Neural crest cell (in vitro differentiated cells): ENCODE results near the gene KCMF1. TPM values are rescaled to one million over a fixed set of nuclear protein-coding genes. Genes with fewer than 3 reads are reported as not detected.

Experiments
- DNase-seq: peaks from one replicate; pipeline ENCODE4 v3.0.0; 2021; ENCODE audit warnings: low read depth, mixed read lengths, low spot score
- H3K27ac Mint-ChIP-seq: one replicate; pipeline ENCODE4 v1.8.0; 2021; ENCODE audit warnings: mild to moderate bottlenecking, mixed read lengths; ENCODE audit not compliant: unreplicated experiment
- H3K27me3 Mint-ChIP-seq: 2 replicates; pipeline ENCODE4 v1.8.0; 2021; ENCODE audit warnings: low read depth, mild to moderate bottlenecking, mixed read lengths
- H3K36me3 Mint-ChIP-seq: 2 replicates; pipeline ENCODE4 v1.8.0; 2021; ENCODE audit warnings: low read depth, mild to moderate bottlenecking, mixed read lengths
- H3K4me1 Mint-ChIP-seq: 2 replicates; pipeline ENCODE4 v1.8.0; 2021; ENCODE audit warnings: mixed read lengths
- H3K4me3 Mint-ChIP-seq: one replicate; pipeline ENCODE4 v1.8.0; 2021; ENCODE audit warnings: mild to moderate bottlenecking, mixed read lengths
- H3K9me3 Mint-ChIP-seq: 2 replicates; pipeline ENCODE4 v1.8.0; 2021; ENCODE audit warnings: mixed read lengths
- CTCF ChIP-seq: fragments of 200-600 bp; sonication (generic); conservative IDR thresholded peaks from 2 replicates; pipeline ENCODE4 v1.5.0; 2021; ENCODE audit warnings: antibody characterized with exemption, mild to moderate bottlenecking
- total RNA-seq: library from RNA; stranded (reverse); gene quantifications from 2 replicates; pipeline ENCODE4 v1.2.1, GENCODE V29; 2021

The KCMF1 gene
- total RNA-seq, 1 donor from 2014 or later, result 57.0 TPM

- Mint-ChIP-seq H3K4me3 (no peak overlapping the region), H3K27me3 (no peaks in the 10 kb centered on the region), H3K9me3 (no peaks in the 10 kb centered on the region), H3K36me3 (no peaks in the 10 kb centered on the region), H3K4me1 (peaks cover 4% of the 10 kb centered on the region), H3K27ac (no peak overlapping the region)
- TF ChIP-seq CTCF, result no peak
- DNase-seq, result no peak
These were observed 23.9 kb upstream of the KCMF1 start for GRCh38 chr2:84947010-84947593.

- Mint-ChIP-seq H3K27me3 (no peaks in the 10 kb centered on the region), H3K9me3 (peaks cover 2% of the 10 kb centered on the region), H3K36me3 (no peaks in the 10 kb centered on the region), H3K4me1 (peaks cover 18% of the 10 kb centered on the region), H3K27ac (no peak overlapping the region), H3K4me3 (no peak overlapping the region)
- TF ChIP-seq CTCF, result no peak
- DNase-seq, result no peak
These were observed 17.4 kb upstream of the KCMF1 start for GRCh38 chr2:84953535-84953934.

- no peak for TF ChIP-seq CTCF
- H3K27ac Mint-ChIP-seq, result no peak overlapping the region
- H3K9me3 Mint-ChIP-seq, result peaks cover 2% of the 10 kb centered on the region
- H3K4me1 Mint-ChIP-seq, result peaks cover 23% of the 10 kb centered on the region
- H3K4me3 Mint-ChIP-seq, result no peak overlapping the region
- H3K27me3 Mint-ChIP-seq, result no peaks in the 10 kb centered on the region
- no peak for DNase-seq
- no peaks in the 10 kb centered on the region for H3K36me3 Mint-ChIP-seq
These were observed 16.6 kb upstream of the KCMF1 start for GRCh38 chr2:84954329-84954728.

GRCh38 chr2:84956334-84957297 lies 14.3 kb upstream of the KCMF1 start:
- Mint-ChIP-seq H3K27ac (no peak overlapping the region), H3K27me3 (no peaks in the 10 kb centered on the region), H3K4me1 (peaks cover 30% of the 10 kb centered on the region), H3K9me3 (peaks cover 2% of the 10 kb centered on the region), H3K36me3 (no peaks in the 10 kb centered on the region), H3K4me3 (no peak overlapping the region)
- DNase-seq, result no peak
- no peak for TF ChIP-seq CTCF

- no peak for DNase-seq
- no peaks in the 10 kb centered on the region for H3K27me3 Mint-ChIP-seq
- H3K4me1 Mint-ChIP-seq, result peaks cover 30% of the 10 kb centered on the region
- H3K9me3 Mint-ChIP-seq, result peaks cover 2% of the 10 kb centered on the region
- H3K27ac Mint-ChIP-seq, result no peak overlapping the region
- no peaks in the 10 kb centered on the region for H3K36me3 Mint-ChIP-seq
- H3K4me3 Mint-ChIP-seq, result no peak overlapping the region
- no peak for TF ChIP-seq CTCF
These were observed 13.2 kb upstream of the KCMF1 start for GRCh38 chr2:84957771-84958134.
